ENCODE results near the gene TAB2.

GRCh38 chr6:149357726-149358538 is 40.4 kb downstream of the TAB2 start:
- TF ChIP-seq JUND (IDR thresholded peaks at IDR 0.05; ENCODE audit: low read length) (no peak), NRF1 (IDR thresholded peaks at IDR 0.05; ENCODE audit: low read depth, low read length) (no peak), CTCF (IDR thresholded peaks at IDR 0.05; ENCODE audit: control extremely low read depth in 1 of 3, insufficient read depth in 1 of 3, low read depth in 1 of 3, low read length in 3 of 3) (no peak), POLR2A (IDR thresholded peaks at IDR 0.05; ENCODE audit: control extremely low read depth in 1 of 2, low read depth in 2 of 2, low read length in 2 of 2) (no peak), RBBP5 (IDR thresholded peaks at IDR 0.05; ENCODE audit: borderline replicate concordance, low read depth, low read length) (no peak), TEAD4 (IDR thresholded peaks at IDR 0.05; ENCODE audit: low read depth, low read length) (no peak), CHD7 (IDR thresholded peaks at IDR 0.05; ENCODE audit: insufficient replicate concordance, low read length) (no peak), EZH2 (IDR thresholded peaks at IDR 0.05; ENCODE audit: low read depth, low read length, severe bottlenecking) (no peak), KDM1A (IDR thresholded peaks at IDR 0.05; ENCODE audit: borderline replicate concordance, low read length) (no peak), RFX5 (IDR thresholded peaks at IDR 0.05; ENCODE audit: borderline replicate concordance, low read depth, low read length) (no peak), POLR2AphosphoS5 (IDR thresholded peaks at IDR 0.05; ENCODE audit: low read depth, low read length) (no peak), SRF (IDR thresholded peaks at IDR 0.05; ENCODE audit: low read depth, low read length) (no peak)
